Breast epithelium (tissue), 4 donors: ENCODE results near the gene KCNQ1OT1. TPM values are rescaled to one million over a fixed set of nuclear protein-coding genes. Genes with fewer than 3 reads are reported as not detected.
"Not testable (repeated sequence)": the region's sequence is repeated elsewhere in the genome, so short reads cannot be mapped to it uniquely, and the experiment has no call there.

Experiments used
- DNase-seq, 2 donors: peaks; one replicate each; pipeline ENCODE4 v3.0.0-alpha.2; 2019; ENCODE audit warnings: low spot score in 2 of 2
- H3K27ac ChIP-seq, 2 donors: fragments of 200-600 bp; sonication (generic) in 1 of 2; one replicate each; pipeline ENCODE4 v1.5.1; 2016 to 2019; ENCODE audit warnings: mild to moderate bottlenecking in 1 of 2
- H3K27me3 ChIP-seq, 2 donors: fragments of 200-600 bp; sonication (generic) in 1 of 2; one replicate each; pipeline versions ENCODE4 v1.5.1 to v1.6.0; 2017 to 2019; ENCODE audit warnings: control low read depth in 1 of 2, mild to moderate bottlenecking in 1 of 2
- H3K36me3 ChIP-seq: fragments of 200-600 bp; one replicate; pipeline ENCODE4 v1.5.1; 2019
- H3K4me1 ChIP-seq, 2 donors: fragments of 200-600 bp; sonication (generic); one replicate each; pipeline ENCODE4 v1.5.1; 2016 to 2019; ENCODE audit warnings: control low read depth in 1 of 2
- H3K4me3 ChIP-seq, 3 donors: fragments of 200-600 bp; sonication (generic); 1 replicate in 2 of 3; 2 replicates in 1 of 3; pipeline ENCODE4 v1.5.1; 2016 to 2019; ENCODE audit warnings: mild to moderate bottlenecking in 3 of 3, moderate library complexity in 2 of 3
- H3K9me3 ChIP-seq, 2 donors: fragments of 200-600 bp; sonication (generic) in 1 of 2; one replicate each; pipeline ENCODE4 v1.5.1; 2016 to 2019; ENCODE audit warnings: control low read depth in 1 of 2
- CTCF ChIP-seq, 3 donors: fragments of 450-650 bp; IDR thresholded peaks; one replicate each; pipeline ENCODE4 v1.5.1; 2016 to 2017; ENCODE audit warnings: antibody characterized with exemption in 3 of 3, mild to moderate bottlenecking in 3 of 3, moderate library complexity in 3 of 3
- POLR2A ChIP-seq: fragments of 450-650 bp; IDR thresholded peaks from one replicate; pipeline ENCODE4 v1.6.1; 2016; ENCODE audit warnings: antibody characterized with exemption, mild to moderate bottlenecking, moderate library complexity
- POLR2AphosphoS5 ChIP-seq, 3 donors: sonication (generic); formaldehyde crosslinking; IDR thresholded peaks; one replicate each; pipeline ENCODE4 v1.6.1; 2017; ENCODE audit warnings: antibody characterized with exemption in 3 of 3
- intact Hi-C: fragments of 100-400 bp; cut with DNase I; formaldehyde crosslinking; loops from one replicate; pipeline ENCODE4 v1.15.1; 2023; ENCODE audit warnings: low total_unique reads
- total RNA-seq, 3 donors: library from RNA; depleted of rRNA; stranded (reverse); fragments of >200 nt; gene quantifications; one replicate each; pipeline ENCODE4 v1.1.0, GENCODE V29; 2016

Gene KCNQ1OT1
- total RNA-seq, 3 donors from 2014 or later: 2.1 to 5.3 (median 3.6) TPM

- Histone ChIP-seq H3K27me3 (no peaks in the 10 kb centered on the region), H3K27ac (no peak overlapping the region), H3K9me3 (peaks cover 48 to 79% of the 10 kb centered on the region in 2 donors), H3K36me3 (no peaks in the 10 kb centered on the region), H3K4me3 (no peak overlapping the region), H3K4me1 (no peaks in the 10 kb centered on the region)
- TF ChIP-seq POLR2A: no peak
- intact Hi-C loops: no loop called here
- no peak for DNase-seq
Measured at GRCh38 chr11:2643746-2644145, 56.0 kb downstream of the KCNQ1OT1 start.

GRCh38 chr11:2641623-2642022 lies 58.2 kb downstream of the KCNQ1OT1 start:
- intact Hi-C loops: no loop called here
- Histone ChIP-seq H3K9me3 (peaks cover 50 to 93% of the 10 kb centered on the region in 2 donors), H3K4me1 (no peaks in the 10 kb centered on the region)

GRCh38 chr11:2639763-2640162 lies 60.0 kb downstream of the KCNQ1OT1 start:
- H3K36me3 ChIP-seq, H3K4me3 ChIP-seq, H3K27ac ChIP-seq, DNase-seq, H3K4me1 ChIP-seq, H3K27me3 ChIP-seq, intact Hi-C loops: not testable (repeated sequence)
- peaks cover 37 to 76% of the 10 kb centered on the region in 2 donors for H3K9me3 ChIP-seq

More at GRCh38 chr11:2641623-2642022, 58.2 kb downstream of the KCNQ1OT1 start:
- H3K4me3 ChIP-seq: no peak overlapping the region
- H3K36me3 ChIP-seq: no peaks in the 10 kb centered on the region
- no peak for DNase-seq
- H3K27me3 ChIP-seq: no peaks in the 10 kb centered on the region
- no peak for TF ChIP-seq CTCF (IDR thresholded peaks at IDR 0.05)
- TF ChIP-seq POLR2A: no peak
- TF ChIP-seq POLR2AphosphoS5 (IDR thresholded peaks at IDR 0.05): no peak
- no peak overlapping the region for H3K27ac ChIP-seq

GRCh38 chr11:2631161-2631560 lies 68.6 kb downstream of the KCNQ1OT1 start:
- Histone ChIP-seq H3K4me3 (no peak overlapping the region), H3K4me1 (no peaks in the 10 kb centered on the region), H3K9me3 (peaks cover 21 to 58% of the 10 kb centered on the region in 2 donors), H3K27ac (no peak overlapping the region), H3K27me3 (no peaks in the 10 kb centered on the region), H3K36me3 (no peaks in the 10 kb centered on the region)
- no peak for TF ChIP-seq POLR2A
- no peak for TF ChIP-seq POLR2AphosphoS5 (IDR thresholded peaks at IDR 0.05)
- no peak for TF ChIP-seq CTCF (IDR thresholded peaks at IDR 0.05)
- DNase-seq: no peak
- intact Hi-C loops: no loop called here

GRCh38 chr11:2630679-2631078 lies 69.1 kb downstream of the KCNQ1OT1 start:
- Histone ChIP-seq H3K36me3 (no peaks in the 10 kb centered on the region), H3K9me3 (peaks cover 21 to 58% of the 10 kb centered on the region in 2 donors), H3K27ac (no peak overlapping the region), H3K27me3 (no peaks in the 10 kb centered on the region), H3K4me1 (no peaks in the 10 kb centered on the region), H3K4me3 (no peak overlapping the region)
- no peak for DNase-seq
- TF ChIP-seq POLR2A: no peak
- no peak for TF ChIP-seq POLR2AphosphoS5 (IDR thresholded peaks at IDR 0.05)
- TF ChIP-seq CTCF (IDR thresholded peaks at IDR 0.05): no peak
- intact Hi-C loops: no loop called here

GRCh38 chr11:2625183-2625582 lies 74.6 kb downstream of the KCNQ1OT1 start:
- peaks cover 0 to 20% of the 10 kb centered on the region in 2 donors for H3K9me3 ChIP-seq
- no peak for DNase-seq
- H3K4me3 ChIP-seq: no peak overlapping the region
- H3K36me3 ChIP-seq: no peaks in the 10 kb centered on the region
- no peak overlapping the region for H3K27ac ChIP-seq
- H3K27me3 ChIP-seq: no peaks in the 10 kb centered on the region
- TF ChIP-seq POLR2A (no peak), CTCF (IDR thresholded peaks at IDR 0.05) (no peak), POLR2AphosphoS5 (IDR thresholded peaks at IDR 0.05) (no peak)
- H3K4me1 ChIP-seq: no peaks in the 10 kb centered on the region
- intact Hi-C loops: no loop called here
